Vagina (tissue), 2 donors: ENCODE data around the gene MRPS7.

Experiments
- CTCF ChIP-seq, 3 experiments: fragments of 450-650 bp in 2 of 3; fragments of 200-600 bp in 1 of 3; sonication (generic) in 1 of 3; IDR thresholded peaks; one replicate each; pipeline ENCODE4 v1.5.1; 2017 to 2019; ENCODE audit warnings: antibody characterized with exemption in 3 of 3, mild to moderate bottlenecking in 2 of 3, moderate library complexity in 2 of 3
- POLR2A ChIP-seq, 2 donors: fragments of 450-650 bp; IDR thresholded peaks; one replicate each; pipeline ENCODE4 v1.6.1; 2017; ENCODE audit warnings: antibody characterized with exemption in 2 of 2, mild to moderate bottlenecking in 2 of 2, moderate library complexity in 2 of 2
- POLR2AphosphoS5 ChIP-seq, 2 donors: sonication (generic); formaldehyde crosslinking; IDR thresholded peaks; one replicate each; pipeline ENCODE4 v1.9.0; 2017; ENCODE audit warnings: antibody characterized with exemption in 2 of 2, mild to moderate bottlenecking in 2 of 2, low read depth in 1 of 2; ENCODE audit not compliant: insufficient read depth in 1 of 2

- TF ChIP-seq CTCF (IDR thresholded peaks at IDR 0.05), result no peak
- no peak for TF ChIP-seq POLR2A (IDR thresholded peaks at IDR 0.05)
- no peak for TF ChIP-seq POLR2AphosphoS5 (IDR thresholded peaks at IDR 0.05; ENCODE audit: insufficient read depth in 1 of 2, low read depth in 1 of 2)
Measured at GRCh38 chr17:75285123-75285522, 23.4 kb downstream of the MRPS7 start.
